ENCODE data around the gene RRP12. TPM values are rescaled to one million over a fixed set of nuclear protein-coding genes. Genes with fewer than 3 reads are reported as not detected.

Gene RRP12
- total RNA-seq, 2 donors from 2014 or later, result 33.0 to 34.7 TPM

DNA sequence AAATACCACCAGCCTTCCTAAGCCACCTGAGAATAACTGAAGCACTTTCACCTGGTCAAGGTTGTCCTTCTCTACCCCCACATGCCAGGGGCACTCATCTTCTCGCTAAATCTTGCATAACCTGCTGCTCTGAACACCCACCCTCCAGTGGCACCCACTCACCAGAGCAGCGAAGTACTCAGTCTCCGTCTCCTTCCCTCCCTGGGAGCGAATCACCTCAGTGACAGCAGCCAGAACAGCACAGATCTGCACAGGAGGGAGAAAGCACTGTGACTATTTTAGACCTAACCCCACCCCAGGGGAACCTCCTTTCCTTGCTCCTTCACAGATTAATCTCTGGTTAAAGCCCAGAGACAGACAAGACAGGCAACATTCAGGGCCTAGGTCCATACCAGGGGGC, 5.1 kb downstream of the RRP12 start:
- Histone ChIP-seq H3K4me1 (ENCODE audit: control insufficient read depth, insufficient read depth, low read length) (peaks cover 5% of the 10 kb centered on the region), H3K4me3 (ENCODE audit: low read length) (no peak overlapping the region), H3K9me3 (ENCODE audit: control insufficient read depth, low read length) (no peaks in the 10 kb centered on the region), H3K9ac (ENCODE audit: extremely low read depth, low read length, poor library complexity, severe bottlenecking) (no peak overlapping the region), H3K27ac (ENCODE audit: low read depth, low read length) (no peak overlapping the region), H3K27me3 (ENCODE audit: control insufficient read depth, insufficient read depth, low read length, poor library complexity, severe bottlenecking) (no peaks in the 10 kb centered on the region), H3K36me3 (ENCODE audit: control insufficient read depth, insufficient read depth, low read length) (peaks cover 34% of the 10 kb centered on the region)
- WGBS, 2 experiments (ENCODE audit: insufficient coverage in 1 of 2, insufficient read length in 1 of 2), result 69 to 90% methylated on average over 2 to 4 of the region's 4 CpGs
- Mint-ChIP-seq H3K4me3 (no peak overlapping the region), H3K27me3 (ENCODE audit: insufficient read depth) (no peaks in the 10 kb centered on the region), H3K27ac (no peak overlapping the region), H3K4me1 (peaks cover 9% of the 10 kb centered on the region), H3K36me3 (ENCODE audit: low read depth) (peaks cover 27% of the 10 kb centered on the region), H3K9me3 (no peaks in the 10 kb centered on the region)
- TF ChIP-seq, protein P1, sequence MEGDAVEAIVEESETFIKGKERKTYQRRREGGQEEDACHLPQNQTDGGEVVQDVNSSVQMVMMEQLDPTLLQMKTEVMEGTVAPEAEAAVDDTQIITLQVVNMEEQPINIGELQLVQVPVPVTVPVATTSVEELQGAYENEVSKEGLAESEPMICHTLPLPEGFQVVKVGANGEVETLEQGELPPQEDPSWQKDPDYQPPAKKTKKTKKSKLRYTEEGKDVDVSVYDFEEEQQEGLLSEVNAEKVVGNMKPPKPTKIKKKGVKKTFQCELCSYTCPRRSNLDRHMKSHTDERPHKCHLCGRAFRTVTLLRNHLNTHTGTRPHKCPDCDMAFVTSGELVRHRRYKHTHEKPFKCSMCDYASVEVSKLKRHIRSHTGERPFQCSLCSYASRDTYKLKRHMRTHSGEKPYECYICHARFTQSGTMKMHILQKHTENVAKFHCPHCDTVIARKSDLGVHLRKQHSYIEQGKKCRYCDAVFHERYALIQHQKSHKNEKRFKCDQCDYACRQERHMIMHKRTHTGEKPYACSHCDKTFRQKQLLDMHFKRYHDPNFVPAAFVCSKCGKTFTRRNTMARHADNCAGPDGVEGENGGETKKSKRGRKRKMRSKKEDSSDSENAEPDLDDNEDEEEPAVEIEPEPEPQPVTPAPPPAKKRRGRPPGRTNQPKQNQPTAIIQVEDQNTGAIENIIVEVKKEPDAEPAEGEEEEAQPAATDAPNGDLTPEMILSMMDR (conservative IDR thresholded peaks at IDR 0.05), result no peak
- no peak for DNase-seq

DNA sequence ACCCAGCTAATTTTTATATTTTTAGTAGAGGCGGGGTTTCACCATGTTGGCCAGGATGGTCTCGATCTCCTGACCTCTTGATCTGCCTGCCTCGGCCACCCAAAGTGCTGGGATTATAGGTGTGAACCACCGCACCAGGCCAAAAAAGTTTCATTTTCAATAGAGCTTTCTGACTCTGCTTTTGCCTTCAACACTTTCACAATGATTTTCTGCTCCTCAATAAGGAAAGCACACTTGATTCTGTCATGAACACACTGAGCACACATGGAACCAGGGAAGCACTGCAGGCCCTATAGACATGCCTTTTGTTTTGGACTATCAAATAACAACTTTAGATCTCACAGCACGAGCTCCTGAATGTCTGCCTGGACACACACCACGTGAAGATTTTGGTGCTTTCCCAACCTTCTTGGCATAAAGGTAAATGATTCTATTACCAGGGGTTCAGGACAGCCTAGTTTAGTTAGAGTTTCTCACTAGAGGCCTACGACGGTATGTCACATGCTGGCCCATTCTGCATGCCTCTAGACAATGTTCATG, 8.0 kb downstream of the RRP12 start:
- TF ChIP-seq, protein P1 (conservative IDR thresholded peaks at IDR 0.05), result no peak
- Histone ChIP-seq H3K9me3 (ENCODE audit: control insufficient read depth, low read length) (no peaks in the 10 kb centered on the region), H3K4me3 (ENCODE audit: low read length) (no peak overlapping the region), H3K27me3 (ENCODE audit: control insufficient read depth, insufficient read depth, low read length, poor library complexity, severe bottlenecking) (no peaks in the 10 kb centered on the region), H3K27ac (ENCODE audit: low read depth, low read length) (no peak overlapping the region), H3K4me1 (ENCODE audit: control insufficient read depth, insufficient read depth, low read length) (no peaks in the 10 kb centered on the region), H3K9ac (ENCODE audit: extremely low read depth, low read length, poor library complexity, severe bottlenecking) (no peak overlapping the region), H3K36me3 (ENCODE audit: control insufficient read depth, insufficient read depth, low read length) (peaks cover 41% of the 10 kb centered on the region)
- H3K27ac Mint-ChIP-seq, result no peak overlapping the region
- H3K4me3 Mint-ChIP-seq, result no peak overlapping the region
- no peaks in the 10 kb centered on the region for H3K9me3 Mint-ChIP-seq
- 90 to 94% methylated on average over 8 of the region's 8 CpGs for WGBS, 2 experiments (ENCODE audit: insufficient coverage in 1 of 2, insufficient read length in 1 of 2)
- DNase-seq, result no peak
- H3K4me1 Mint-ChIP-seq, result no peaks in the 10 kb centered on the region
- no peaks in the 10 kb centered on the region for H3K27me3 Mint-ChIP-seq (ENCODE audit: insufficient read depth)
- peaks cover 52% of the 10 kb centered on the region for H3K36me3 Mint-ChIP-seq (ENCODE audit: low read depth)

DNA sequence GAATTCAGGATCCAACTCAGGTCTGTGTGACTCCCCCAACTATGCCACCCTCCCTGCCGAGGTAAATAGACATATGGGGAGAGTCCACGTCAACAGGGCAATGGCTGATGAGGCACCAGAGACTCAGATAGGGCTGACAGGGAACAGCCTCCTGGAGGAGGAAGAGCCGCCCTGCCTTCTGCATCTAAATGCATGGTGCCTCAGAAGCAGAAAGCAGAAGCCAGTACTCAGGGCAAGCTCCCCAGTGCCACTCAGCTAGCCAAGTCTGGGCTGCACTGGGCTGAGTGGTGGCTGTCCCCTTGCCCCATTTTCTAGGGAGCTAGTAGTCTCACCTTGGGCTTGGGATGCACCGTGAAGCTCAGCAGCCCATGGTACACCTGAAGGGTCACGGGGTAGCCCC, 11.0 kb downstream of the RRP12 start:
- Histone ChIP-seq H3K4me1 (ENCODE audit: control insufficient read depth, insufficient read depth, low read length) (no peaks in the 10 kb centered on the region), H3K9ac (ENCODE audit: extremely low read depth, low read length, poor library complexity, severe bottlenecking) (no peak overlapping the region), H3K9me3 (ENCODE audit: control insufficient read depth, low read length) (no peaks in the 10 kb centered on the region), H3K4me3 (ENCODE audit: low read length) (no peak overlapping the region), H3K27ac (ENCODE audit: low read depth, low read length) (no peak overlapping the region), H3K27me3 (ENCODE audit: control insufficient read depth, insufficient read depth, low read length, poor library complexity, severe bottlenecking) (no peaks in the 10 kb centered on the region), H3K36me3 (ENCODE audit: control insufficient read depth, insufficient read depth, low read length) (peaks cover 36% of the 10 kb centered on the region)
- no peaks in the 10 kb centered on the region for H3K4me1 Mint-ChIP-seq
- H3K4me3 Mint-ChIP-seq, result no peak overlapping the region
- peaks cover 55% of the 10 kb centered on the region for H3K36me3 Mint-ChIP-seq (ENCODE audit: low read depth)
- H3K27me3 Mint-ChIP-seq (ENCODE audit: insufficient read depth), result no peaks in the 10 kb centered on the region
- DNase-seq, result no peak
- WGBS, 2 experiments (ENCODE audit: insufficient coverage in 1 of 2, insufficient read length in 1 of 2), result 95 to 100% methylated on average over 4 to 5 of the region's 5 CpGs
- H3K9me3 Mint-ChIP-seq, result no peaks in the 10 kb centered on the region
- TF ChIP-seq, protein P1 (conservative IDR thresholded peaks at IDR 0.05), result no peak
- H3K27ac Mint-ChIP-seq, result no peak overlapping the region
